GM19035 (cell line): ENCODE results near the gene RALGDS.

Experiments
- ATAC-seq: cut with Tn5 transposase; IDR thresholded peaks from one replicate; pipeline ENCODE4 v1.9.1; 2021; ENCODE audit not compliant: unreplicated experiment

Gene RALGDS

DNA sequence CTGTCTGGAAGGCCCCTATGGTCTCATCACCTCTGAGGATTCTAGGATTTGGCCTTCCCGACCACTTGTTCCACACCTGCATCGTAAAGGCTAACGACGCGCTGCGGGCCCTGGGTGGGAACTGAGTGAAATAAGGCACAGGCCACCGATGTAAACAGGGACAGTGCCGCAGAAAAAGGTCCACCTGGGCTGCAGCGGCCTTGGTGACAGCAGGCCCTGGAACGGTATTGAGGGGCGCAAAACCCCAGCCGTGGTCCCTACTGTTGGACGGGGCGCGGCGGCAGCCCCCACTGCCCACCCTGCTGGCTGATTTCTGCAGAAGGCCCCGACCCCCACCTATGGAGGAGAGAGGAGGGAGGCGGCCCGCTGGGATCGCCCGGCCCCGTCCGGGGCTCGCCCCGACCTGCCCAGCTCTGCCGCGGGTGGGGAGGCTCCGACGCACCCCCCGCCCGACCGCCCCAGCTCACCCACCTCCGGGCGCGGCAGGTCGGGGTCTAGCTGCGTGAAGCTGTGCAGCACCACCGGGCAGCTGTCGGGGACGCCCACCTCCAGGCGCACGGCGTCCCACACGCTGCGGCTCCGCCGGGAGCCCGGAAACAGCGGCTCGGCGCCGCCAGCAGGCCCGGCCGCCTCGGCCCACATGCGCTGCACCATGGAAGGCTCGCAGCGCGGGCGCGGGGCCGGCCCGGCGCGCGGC, 391 bp downstream of the RALGDS start:
- no peak for ATAC-seq

DNA sequence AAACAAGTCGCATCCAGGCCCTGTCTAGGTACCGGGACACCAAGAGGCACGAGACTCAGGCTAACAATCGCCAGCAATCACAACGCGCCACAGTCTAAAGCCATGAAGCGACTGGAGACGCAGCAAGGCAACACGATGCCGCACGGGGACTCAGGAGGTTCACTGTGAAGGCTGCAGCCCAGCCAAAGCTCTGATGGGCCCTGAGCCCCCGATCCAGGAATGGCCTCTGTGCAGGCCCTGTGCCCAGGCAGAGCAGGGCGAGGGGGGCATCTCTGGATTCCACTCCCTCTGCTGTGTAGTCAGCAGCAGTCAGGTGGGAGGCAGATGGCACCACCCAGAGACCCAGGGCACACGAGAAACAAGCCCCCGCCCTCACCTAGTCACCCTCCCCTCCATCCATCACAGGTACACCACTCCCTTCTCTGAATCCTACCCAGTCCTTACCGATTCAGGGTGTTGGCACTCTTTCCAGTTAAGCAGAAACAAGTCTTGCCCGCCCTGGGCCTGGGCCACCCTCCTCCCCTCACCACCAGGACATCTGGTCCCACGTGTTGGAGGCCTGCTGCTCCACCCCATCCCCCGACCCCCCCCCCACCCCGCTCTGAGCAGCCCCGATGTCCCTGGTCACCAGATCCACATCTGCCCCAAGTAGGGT, 1.1 kb downstream of the RALGDS start:
- ATAC-seq: no peak

DNA sequence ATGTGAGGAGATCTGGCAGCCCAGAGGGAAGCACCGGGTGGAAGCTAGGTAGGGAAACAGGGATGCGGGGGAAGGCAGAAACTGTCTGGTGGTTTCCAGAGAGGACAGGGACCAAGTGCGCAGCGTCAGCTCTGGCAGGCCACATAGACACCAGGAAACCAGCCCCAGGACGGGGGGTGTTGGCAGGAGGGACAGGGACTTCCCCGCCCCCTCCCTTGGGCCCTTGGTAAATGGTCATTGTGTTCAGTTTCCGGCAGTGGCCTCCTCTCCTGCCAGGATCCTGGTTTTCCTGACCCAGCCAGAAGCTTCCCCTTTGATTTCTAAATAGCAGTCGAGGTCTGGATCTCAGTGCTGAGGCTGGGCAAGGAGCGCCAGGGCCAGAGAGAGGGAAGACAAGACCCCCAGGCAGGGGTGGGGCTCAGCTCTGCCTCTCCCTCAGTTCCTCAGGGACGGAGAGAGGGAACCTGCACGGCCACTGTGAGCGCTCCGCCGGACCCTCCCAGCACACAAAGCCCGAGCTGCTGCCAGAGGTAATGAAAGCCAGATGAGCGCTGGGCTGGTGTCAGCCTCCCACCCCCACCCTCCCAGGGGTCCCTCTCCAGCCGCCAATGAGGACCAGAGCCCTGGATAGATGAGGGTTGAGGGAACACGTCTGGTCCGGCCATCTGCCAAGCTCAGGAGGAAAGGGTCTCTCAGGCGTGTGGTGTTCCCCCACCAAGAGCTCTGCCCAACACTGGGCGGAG, 1.8 kb downstream of the RALGDS start:
- no peak for ATAC-seq

DNA sequence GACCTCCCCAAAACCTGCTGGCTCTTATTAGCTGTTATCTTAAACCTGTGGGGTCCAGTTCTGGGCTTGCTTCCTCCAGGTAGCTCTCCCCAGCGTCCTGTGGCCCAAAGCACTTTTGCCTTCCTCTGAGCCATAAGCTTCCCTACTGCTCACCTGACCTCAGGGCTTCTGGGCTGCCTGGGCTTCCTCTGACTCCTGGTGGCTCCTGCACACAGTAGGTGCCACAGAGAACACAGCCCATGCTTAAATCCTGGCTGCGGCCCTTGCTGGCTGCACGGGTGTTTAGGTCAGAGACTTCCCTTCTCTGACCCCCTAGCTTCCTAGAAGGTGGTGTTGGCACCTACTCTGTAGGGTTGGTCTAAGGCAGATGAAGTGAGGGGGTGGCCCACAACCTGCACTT, 2.5 kb downstream of the RALGDS start:
- ATAC-seq: no peak

DNA sequence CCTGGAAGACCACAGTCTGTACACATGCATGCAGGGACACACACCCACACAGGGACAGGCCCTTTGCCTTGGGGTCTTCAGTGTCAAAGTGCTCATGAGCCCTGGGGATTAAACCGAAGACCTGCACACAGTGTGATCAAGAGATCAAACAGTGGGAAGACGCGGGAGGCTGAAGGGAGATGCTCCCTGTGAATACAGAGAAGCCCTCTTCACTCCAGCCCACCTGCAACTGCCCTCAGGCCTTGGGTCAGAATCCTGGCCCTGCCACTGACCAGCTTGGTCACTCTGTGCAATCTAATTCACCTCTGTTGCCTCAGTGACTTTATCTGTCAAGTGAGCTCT, 2.9 kb downstream of the RALGDS start:
- no peak for ATAC-seq

DNA sequence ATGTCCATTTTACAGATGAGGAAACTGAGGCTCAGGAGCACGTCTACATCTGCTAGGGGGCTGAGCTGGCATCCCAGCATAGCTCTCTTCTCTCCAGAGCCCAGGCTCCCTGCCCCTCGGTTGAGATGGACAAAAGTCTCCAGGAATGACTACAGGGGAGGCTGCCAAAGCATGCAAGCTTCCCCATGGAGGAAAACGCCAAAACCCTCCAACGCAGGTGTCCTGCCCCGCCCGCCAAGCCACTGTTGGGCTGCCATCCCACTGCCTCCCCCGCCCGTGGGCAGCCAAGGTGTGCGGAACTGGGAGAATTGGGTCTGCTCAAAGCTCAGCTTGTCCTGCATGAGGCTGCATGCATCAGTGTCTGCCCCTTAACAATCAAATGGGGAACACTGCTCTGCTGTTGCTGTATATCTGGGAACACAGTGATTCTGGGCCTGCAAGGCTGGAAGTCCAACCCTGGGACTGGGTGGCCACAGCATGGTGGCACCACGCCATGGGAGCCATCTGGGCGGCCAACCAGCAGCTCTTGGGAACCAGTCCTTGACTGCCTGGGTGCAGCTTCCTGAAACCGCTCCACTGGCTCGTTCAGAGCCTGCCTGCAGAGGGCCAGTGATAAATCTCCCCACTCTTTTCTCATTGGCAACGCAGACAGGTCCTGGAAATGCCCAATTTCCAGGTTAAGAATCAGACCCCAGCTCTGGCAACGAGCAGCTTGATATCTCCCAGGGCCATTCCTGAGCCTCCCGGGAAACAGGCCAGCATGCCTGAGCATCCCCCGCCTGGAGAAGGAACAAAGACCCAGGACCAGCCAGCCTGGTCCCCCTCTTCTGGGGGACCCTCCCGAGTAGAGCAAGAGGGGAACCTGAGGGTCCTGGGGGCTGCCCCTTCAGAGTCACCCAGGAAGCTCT, 3.5 kb downstream of the RALGDS start:
- no peak for ATAC-seq

DNA sequence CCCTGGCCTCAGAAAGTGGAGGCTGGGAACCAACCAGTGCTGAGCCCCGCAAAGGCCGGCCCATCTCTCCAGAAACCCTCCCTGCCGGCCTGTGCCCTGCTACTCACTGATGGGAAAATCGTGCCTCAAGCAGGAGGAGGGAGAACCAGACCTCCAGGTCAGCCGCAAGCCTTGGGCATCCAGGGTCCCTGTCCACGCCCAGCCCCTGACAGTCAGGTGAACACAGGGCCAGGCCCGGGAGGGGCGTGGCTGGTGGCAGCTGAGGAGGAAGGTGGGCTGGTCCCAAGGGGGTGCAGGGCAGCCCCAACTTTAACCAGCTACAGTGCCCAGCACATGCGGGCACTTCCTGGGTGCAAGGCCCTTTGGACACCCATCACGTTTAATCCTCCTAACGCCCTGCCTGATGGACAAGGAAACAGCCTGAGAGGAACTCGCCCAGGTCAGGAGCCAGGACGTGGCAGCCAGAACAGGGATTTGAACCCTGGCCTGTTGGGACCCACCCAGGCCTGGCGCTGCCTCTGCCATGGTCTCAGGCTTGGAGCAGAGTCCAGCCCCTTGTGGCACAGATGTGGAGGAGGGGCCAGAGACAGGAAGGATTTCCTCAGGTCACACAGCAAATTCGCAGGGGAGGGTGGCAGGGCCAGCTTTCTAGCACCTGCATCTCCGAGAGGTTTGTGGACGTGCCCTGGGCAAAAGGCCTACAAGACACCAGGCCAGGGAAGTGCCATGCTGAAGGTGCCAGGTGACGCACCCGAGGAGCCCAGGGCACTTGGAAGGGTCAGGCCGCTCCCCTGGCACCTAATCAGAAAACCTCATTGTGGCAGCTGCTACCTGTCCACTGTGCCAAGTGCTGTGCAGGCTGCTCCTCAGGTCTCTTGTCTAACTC, 4.5 kb downstream of the RALGDS start:
- ATAC-seq: no peak

DNA sequence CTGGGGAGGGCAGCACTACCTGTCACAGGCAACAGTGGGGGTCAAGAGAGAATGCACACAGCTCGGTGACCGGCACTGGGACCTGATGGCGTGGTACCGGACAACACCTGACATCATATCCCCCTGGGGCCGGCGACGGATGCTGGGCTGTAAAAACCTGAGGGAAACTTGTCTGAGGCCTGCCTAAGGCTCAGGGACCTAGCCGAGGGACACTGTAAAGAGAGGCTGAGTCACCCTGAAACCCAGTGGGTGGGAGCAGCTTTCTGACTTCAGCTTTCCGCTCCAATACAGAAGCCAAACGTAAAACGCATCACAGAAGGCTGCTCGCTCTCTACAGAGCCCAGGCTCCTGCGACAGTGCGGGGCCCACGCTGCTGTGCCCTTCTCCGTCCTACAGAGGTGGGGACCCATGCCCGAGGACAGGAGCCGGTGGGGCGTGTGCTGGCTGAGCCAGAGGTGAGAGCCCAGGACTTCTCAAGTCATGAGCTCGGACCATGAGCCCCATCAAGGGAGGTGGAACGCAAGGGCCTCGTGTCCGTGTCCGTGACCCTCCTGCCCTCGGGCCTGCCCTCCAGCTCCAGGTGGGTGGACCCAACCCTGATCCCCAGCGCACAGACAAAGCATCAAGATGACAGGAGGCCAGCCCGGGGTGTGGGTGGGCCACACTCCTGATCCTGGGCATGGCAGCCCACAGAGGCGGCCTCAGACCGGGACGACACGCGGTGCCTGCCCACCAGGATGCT, 5.3 kb downstream of the RALGDS start:
- peak; percentile 73 for ATAC-seq

DNA sequence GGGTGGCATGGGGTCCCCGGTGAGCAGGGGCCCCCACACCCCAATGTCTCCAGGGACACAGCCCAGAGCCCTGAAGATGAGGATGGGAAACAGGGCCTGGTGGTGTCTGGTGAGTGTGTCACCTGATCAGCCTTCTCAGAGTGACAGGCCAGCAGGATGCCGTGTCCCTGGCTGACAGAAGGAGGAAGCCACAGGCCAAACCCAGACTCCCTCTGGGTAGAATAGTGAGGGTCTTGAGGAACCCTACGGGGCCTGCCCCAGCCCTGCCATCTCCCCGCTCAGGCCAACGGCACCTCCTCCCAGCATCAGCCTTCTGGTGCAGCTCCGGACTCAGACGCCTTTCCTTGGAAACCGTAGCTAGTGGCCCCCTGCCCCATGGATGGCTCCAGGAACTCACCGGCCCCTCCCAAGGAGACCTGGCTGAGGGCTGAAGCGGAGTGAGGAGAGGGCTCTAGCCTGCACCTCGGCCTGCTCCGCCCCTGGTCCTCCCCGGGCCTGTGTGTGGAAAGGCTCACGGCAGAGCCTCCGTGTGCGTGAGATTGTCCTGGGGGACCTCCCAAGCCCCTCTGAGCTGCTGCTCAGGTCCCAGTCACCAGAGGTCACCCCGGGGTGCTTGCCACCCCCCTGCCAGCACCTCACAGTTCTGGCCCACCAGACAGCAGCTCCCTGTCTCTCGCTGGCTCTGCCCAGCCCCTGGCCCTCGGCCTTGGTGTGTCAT, 6.0 kb downstream of the RALGDS start:
- no peak for ATAC-seq

DNA sequence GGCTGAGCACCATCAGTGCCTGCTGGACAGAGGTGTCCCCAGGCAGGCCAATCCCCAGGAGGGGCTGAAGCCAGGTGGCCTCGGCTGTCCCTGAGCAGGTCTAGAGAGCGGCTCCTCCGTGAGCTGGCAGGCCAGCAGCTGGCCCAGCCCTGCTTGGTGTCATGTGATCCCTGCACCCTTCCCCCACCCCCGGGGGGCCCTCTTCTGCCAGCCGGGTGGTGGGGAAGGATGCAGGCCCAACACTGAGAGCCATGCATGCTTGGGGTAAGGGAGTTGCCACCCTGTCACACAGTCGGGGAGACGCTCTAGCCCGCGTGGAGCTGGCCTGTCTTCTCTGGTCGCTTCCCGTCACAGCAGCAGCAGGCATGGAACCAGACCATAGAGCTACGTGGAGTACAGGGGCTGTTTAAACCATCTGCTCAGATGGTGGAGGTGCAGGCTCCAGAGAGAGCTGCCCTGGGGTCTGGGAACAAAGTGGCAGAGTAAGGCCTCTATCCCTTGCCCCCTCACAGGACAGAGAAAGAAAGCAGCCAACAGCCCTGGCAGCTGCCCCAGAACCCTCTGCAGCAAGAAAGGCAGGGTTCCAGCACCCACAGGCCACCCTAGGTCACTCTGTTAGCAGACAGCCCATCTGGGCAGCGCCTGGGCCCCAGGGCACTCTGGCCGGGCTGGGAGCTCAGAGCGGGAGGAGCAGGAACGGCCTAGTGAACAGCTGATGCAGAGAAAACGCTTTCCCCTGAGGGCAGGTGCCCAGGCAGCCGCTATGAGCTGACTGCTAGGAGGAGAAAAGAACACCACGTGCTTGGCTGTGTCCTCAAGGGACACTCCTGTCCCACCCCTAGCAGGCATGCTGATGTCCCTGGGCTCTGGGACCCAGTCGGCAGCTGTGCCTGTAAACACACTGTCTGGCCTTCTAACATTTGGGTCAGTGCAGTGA, 6.8 kb downstream of the RALGDS start:
- ATAC-seq: no peak

DNA sequence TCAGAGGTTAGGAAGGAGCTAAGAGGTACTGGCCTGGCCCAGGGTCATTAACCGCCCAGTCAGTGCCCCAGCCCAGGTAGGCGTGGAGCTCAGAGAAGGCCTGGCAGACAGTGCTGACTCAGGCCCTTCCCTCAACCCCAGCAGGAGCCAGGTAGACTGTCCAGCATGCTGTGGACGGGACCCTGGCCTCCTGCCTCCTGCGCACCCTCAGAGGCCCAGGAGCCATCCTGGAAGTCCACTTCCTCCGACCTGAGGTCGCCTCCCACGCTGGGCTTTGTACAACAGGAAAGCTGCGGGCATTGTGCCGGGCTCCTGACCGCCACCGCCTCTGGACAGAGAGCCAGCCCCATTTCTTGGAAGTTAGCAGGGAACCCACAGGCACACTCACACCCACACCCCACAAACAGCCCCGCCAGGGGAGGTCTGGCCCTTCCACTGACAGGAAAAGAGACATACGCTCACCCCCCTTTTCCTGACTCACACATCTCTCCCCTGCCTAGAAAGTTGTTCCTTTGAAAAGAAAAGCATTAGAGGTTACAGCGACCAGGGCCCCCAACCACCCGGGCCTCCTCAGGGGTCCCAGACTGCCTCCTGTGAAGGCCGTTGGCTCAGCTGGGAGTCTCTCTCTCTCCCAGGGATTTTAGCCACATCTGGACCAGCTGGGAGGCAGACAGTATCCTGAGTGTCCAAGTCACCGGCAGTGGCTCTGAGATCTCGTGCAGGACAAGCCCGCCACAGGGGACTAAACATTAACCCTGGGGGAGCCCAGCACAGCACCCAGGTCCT, 7.7 kb downstream of the RALGDS start:
- ATAC-seq: no peak

DNA sequence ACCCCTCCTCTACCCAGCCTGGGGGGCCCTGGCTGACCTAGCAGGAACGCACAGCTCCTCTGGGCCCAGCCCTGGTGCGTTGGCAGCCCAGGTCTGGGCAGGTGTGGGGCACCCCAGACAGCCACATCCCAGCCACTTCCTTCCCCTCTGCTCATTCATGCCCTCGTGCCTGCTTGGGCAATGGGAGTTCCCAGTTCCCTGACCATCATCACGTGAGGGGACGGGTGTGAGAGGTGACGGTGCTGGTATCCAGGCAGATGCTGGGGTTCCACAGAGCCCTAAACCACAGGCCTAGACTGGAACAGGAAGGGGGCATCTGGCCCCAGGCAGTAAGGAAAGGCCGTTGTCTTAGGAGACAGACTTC, 8.4 kb downstream of the RALGDS start:
- ATAC-seq: no peak

DNA sequence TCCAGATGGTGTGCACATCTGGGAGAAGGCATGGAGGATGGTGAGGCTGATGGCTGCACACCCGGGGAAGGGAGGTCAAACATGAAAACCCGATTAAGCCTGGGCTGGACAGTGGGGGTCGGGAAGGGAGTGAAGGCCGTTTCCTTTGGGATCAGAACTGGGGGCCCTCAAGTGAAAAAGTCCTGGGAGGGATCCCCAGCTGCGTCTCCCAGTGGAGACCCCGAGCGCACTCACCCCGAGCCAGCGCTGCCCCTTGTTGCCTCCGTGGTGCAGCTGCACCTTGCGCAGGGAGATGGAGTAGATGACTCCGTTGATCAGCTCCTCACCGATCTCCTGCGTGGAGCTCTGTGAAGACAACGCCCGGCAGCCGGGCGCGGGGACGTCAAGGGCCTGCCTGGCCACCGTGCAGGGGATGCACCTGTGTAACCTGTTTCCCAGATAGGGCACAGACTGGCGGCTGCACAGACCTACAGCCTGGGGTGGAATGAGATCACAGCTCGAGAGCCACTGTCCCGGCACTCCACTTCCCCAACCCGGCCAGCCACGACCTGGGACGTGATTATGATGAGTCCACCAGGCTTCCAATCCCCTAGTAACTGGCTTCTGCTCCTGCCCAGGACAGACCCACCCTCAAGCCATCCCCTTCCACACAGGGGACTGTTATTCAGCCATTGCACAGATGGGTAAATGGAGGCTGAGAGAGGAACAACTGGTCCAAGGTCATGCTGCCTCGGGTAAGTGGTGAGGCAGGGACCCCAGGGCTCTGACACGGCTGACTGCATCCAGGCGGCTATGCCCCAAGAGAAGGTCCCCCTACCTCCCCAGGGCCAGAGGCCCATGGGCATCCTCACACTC, 9.0 kb downstream of the RALGDS start:
- ATAC-seq: no peak

DNA sequence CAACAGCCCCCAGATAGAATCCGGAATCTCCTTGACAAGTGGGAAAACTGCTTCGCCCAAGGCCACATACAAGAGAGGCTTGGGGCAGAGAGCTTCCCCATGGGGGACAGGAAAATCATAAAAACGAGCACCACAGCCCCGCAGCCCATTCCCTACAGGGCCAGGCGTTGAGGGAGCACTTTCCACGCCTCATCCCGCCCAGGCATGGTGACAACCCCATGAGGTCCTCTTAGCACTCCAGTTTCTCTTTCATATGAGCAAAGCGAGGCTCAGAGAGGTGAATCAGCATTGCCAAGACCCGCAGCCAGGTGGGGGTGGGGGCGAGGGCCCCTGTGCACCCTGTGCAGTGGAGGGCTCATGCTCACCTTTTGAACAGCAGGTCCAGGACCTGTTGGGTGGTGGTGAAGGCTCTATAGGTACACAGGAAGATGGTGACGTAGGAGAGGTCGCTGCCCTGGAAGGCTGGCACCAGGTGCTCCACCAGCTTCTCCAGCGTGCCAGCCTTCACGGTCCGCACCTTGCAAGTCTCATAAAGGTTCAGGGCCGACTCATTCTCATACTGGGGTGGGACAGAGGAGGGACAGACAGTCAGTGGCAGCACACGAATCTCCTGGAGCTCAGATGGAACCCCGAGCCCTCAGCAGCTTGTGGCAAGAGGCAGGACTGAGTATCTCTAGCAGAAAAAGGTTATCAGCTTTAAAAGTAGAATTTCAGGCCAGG, 10.9 kb downstream of the RALGDS start:
- ATAC-seq: no peak

DNA sequence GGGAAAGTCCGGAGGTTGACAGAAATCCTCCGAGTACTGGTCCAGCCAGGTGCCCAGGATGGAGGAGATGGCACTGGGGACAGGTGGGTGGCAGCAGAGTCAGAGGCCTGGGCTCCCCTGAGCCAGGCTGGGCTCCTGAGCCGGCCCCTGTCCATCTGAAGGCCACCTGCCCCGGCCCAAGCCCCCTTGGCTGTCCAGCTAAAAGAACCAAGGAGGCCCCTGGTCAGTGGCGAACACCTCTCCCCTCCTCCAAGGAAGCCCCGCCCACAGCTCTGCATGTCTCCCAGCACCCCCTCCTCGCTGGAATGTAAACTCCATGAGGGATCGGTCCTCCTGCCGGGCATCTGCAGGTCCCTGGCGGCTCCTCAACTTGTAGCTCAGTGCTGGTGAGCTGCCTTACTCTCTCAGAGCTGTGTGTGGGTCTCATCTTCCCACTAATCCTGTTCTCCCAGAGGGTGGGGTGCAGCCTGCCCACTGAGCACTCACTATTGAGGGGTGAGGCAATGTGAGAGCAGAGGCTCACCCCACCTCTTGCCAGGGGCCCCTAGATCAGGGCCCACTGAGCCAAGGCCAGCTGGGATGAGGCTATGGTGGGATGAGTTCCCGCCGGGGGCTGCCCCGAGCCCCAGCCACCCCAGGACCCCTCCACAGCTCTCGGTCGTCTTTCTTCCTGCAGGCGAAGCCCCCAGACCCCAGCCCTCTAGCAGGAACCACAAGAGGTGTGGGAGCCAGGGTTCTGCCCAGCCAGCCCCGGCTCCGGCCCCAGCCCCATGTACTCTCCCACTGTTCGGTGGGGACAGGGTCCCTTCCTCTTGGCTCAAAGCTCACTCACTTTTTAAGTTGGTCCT, 12.0 kb downstream of the RALGDS start:
- ATAC-seq: no peak
